ENCODE data around the gene KRTAP5-2. TPM values are rescaled to one million over a fixed set of nuclear protein-coding genes. Genes with fewer than 3 reads are reported as not detected.

KRTAP5-2 gene
- polyA plus RNA-seq, 3 donors, result not detected

- Mint-ChIP-seq H3K27me3 (ENCODE audit: low read depth in 3 of 3) (peaks cover 10 to 48% (median 17%) of the 10 kb centered on the region in 3 donors), H3K36me3 (no peaks in the 10 kb centered on the region), H3K4me1 (no peaks in the 10 kb centered on the region), H3K27ac (no peak overlapping the region), H3K9me3 (no peaks in the 10 kb centered on the region), H3K4me3 (no peak overlapping the region)
- H3K36me3 ChIP-seq (replicated peaks in 1 of 2; ENCODE audit: control insufficient read depth in 1 of 2, insufficient read depth in 2 of 2, low read length in 2 of 2), result no peaks in the 10 kb centered on the region
- no peak overlapping the region for H3K4me3 ChIP-seq (replicated peaks in 1 of 3; ENCODE audit: low read depth in 2 of 3, low read length in 3 of 3)
- H3K9ac ChIP-seq (ENCODE audit: insufficient read depth, low read length, poor library complexity, severe bottlenecking), result no peak overlapping the region
- H3K4me2 ChIP-seq (replicated peaks; ENCODE audit: extremely low read depth, low read length, poor library complexity, severe bottlenecking), result no peak overlapping the region
- H3K27ac ChIP-seq (ENCODE audit: low read depth in 1 of 2, low read length in 2 of 2), result no peak overlapping the region
- H4K20me1 ChIP-seq (ENCODE audit: insufficient read depth, low read length), result no peaks in the 10 kb centered on the region
- H3K9me3 ChIP-seq (replicated peaks in 1 of 2; ENCODE audit: control insufficient read depth in 1 of 2, insufficient read depth in 1 of 2, low read length in 2 of 2), result no peaks in the 10 kb centered on the region
- H3K4me1 ChIP-seq (ENCODE audit: control insufficient read depth in 1 of 2, insufficient read depth in 2 of 2, low read length in 2 of 2), result no peaks in the 10 kb centered on the region
- no peak for DNase-seq
- intact Hi-C loops (cut with micrococcal nuclease), result no loop called here
- no peak overlapping the region for H2AFZ ChIP-seq (ENCODE audit: insufficient read depth, low read depth, low read length, poor library complexity, severe bottlenecking)
- peaks cover 0 to 12% of the 10 kb centered on the region in 2 donors for H3K27me3 ChIP-seq (ENCODE audit: control insufficient read depth in 2 of 2, insufficient read depth in 2 of 2, low read length in 2 of 2)
- 81% methylated on average over 12 of the region's 12 CpGs for WGBS (ENCODE audit: insufficient coverage)
- no peak for TF ChIP-seq CTCF (IDR thresholded peaks at IDR 0.05)
- no peaks in the 10 kb centered on the region for H3K79me2 ChIP-seq (ENCODE audit: insufficient read depth, low read length)
Observed at GRCh38 chr11:1563149-1563638, 34.9 kb downstream of the KRTAP5-2 start.

- no peak for TF ChIP-seq CTCF (IDR thresholded peaks at IDR 0.05)
- Mint-ChIP-seq H3K36me3 (no peaks in the 10 kb centered on the region), H3K4me1 (no peaks in the 10 kb centered on the region), H3K27me3 (ENCODE audit: low read depth in 3 of 3) (peaks cover 12 to 48% (median 22%) of the 10 kb centered on the region in 3 donors), H3K9me3 (peaks cover 0 to 3% (median 0%) of the 10 kb centered on the region in 7 donors), H3K4me3 (no peak overlapping the region), H3K27ac (no peak overlapping the region)
- 92% methylated on average over 13 of the region's 14 CpGs for WGBS (ENCODE audit: insufficient coverage)
- Histone ChIP-seq H4K20me1 (ENCODE audit: insufficient read depth, low read length) (no peaks in the 10 kb centered on the region), H3K9me3 (replicated peaks in 1 of 2; ENCODE audit: control insufficient read depth in 1 of 2, insufficient read depth in 1 of 2, low read length in 2 of 2) (no peaks in the 10 kb centered on the region), H3K9ac (ENCODE audit: insufficient read depth, low read length, poor library complexity, severe bottlenecking) (no peak overlapping the region), H3K4me2 (replicated peaks; ENCODE audit: extremely low read depth, low read length, poor library complexity, severe bottlenecking) (no peak overlapping the region), H3K36me3 (replicated peaks in 1 of 2; ENCODE audit: control insufficient read depth in 1 of 2, insufficient read depth in 2 of 2, low read length in 2 of 2) (no peaks in the 10 kb centered on the region), H3K4me1 (ENCODE audit: control insufficient read depth in 1 of 2, insufficient read depth in 2 of 2, low read length in 2 of 2) (no peaks in the 10 kb centered on the region), H3K79me2 (ENCODE audit: insufficient read depth, low read length) (no peaks in the 10 kb centered on the region), H3K27ac (ENCODE audit: low read depth in 1 of 2, low read length in 2 of 2) (no peak overlapping the region), H3K27me3 (ENCODE audit: control insufficient read depth in 2 of 2, insufficient read depth in 2 of 2, low read length in 2 of 2) (peaks cover 0 to 13% of the 10 kb centered on the region in 2 donors), H3K4me3 (replicated peaks in 1 of 3; ENCODE audit: low read depth in 2 of 3, low read length in 3 of 3) (no peak overlapping the region), H2AFZ (ENCODE audit: insufficient read depth, low read depth, low read length, poor library complexity, severe bottlenecking) (no peak overlapping the region)
- no peak for DNase-seq
- intact Hi-C loops (cut with micrococcal nuclease), result no loop called here
Observed at GRCh38 chr11:1562469-1563148, 35.5 kb downstream of the KRTAP5-2 start.

All from CD14-positive monocyte (primary cell).